Gastroesophageal sphincter (tissue), 3 donors: Measurements from ENCODE around the gene GNB1.
"Not testable (repeated sequence)": the region's sequence is repeated elsewhere in the genome, so short reads cannot be mapped to it uniquely, and the experiment has no call there.

ENCODE experiments used
- EP300 ChIP-seq: sonication (generic); formaldehyde crosslinking; IDR thresholded peaks from one replicate; pipeline ENCODE4 v1.6.1; 2017; ENCODE audit warnings: antibody characterized with exemption, mild to moderate bottlenecking
- POLR2A ChIP-seq, 2 donors: fragments of 450-650 bp; IDR thresholded peaks; one replicate each; pipeline ENCODE4 v1.6.1; 2017; ENCODE audit warnings: antibody characterized with exemption in 2 of 2, mild to moderate bottlenecking in 2 of 2, moderate library complexity in 1 of 2
- POLR2AphosphoS5 ChIP-seq: sonication (generic); formaldehyde crosslinking; IDR thresholded peaks from one replicate; pipeline ENCODE4 v1.6.1; 2017; ENCODE audit warnings: antibody characterized with exemption
- TF ChIP-seq, protein P1 (sequence below), 4 experiments: fragments of 200-600 bp in 2 of 4; fragments of 450-650 bp in 2 of 4; sonication (generic) in 1 of 4; IDR thresholded peaks; one replicate each; pipeline ENCODE4 v1.5.1; 2017 to 2019; ENCODE audit warnings: antibody characterized with exemption in 4 of 4, mild to moderate bottlenecking in 2 of 4, moderate library complexity in 2 of 4

DNA sequence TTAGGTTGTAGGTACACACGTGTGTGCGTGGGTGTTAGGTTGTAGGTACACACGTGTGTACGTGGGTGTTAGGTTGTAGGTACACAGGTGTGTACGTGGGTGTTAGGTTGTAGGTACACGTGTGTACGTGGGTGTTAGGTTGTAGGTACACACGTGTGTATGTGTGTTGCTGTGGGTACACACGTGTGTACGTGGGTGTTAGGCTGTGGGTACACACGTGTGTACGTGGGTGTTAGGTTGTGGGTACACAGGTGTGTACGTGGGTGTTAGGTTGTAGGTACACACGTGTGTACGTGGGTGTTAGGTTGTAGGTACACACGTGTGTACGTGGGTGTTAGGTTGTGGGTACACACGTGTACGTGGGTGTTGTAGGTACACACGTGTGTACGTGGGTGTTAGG is 44.0 kb upstream of the GNB1 start:
- TF ChIP-seq, protein P1, sequence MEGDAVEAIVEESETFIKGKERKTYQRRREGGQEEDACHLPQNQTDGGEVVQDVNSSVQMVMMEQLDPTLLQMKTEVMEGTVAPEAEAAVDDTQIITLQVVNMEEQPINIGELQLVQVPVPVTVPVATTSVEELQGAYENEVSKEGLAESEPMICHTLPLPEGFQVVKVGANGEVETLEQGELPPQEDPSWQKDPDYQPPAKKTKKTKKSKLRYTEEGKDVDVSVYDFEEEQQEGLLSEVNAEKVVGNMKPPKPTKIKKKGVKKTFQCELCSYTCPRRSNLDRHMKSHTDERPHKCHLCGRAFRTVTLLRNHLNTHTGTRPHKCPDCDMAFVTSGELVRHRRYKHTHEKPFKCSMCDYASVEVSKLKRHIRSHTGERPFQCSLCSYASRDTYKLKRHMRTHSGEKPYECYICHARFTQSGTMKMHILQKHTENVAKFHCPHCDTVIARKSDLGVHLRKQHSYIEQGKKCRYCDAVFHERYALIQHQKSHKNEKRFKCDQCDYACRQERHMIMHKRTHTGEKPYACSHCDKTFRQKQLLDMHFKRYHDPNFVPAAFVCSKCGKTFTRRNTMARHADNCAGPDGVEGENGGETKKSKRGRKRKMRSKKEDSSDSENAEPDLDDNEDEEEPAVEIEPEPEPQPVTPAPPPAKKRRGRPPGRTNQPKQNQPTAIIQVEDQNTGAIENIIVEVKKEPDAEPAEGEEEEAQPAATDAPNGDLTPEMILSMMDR (IDR thresholded peaks at IDR 0.05), result not testable (repeated sequence)
- not testable (repeated sequence) for TF ChIP-seq POLR2A (IDR thresholded peaks at IDR 0.05); POLR2AphosphoS5; EP300
